ENCODE measurements around the gene ST6GALNAC5.
A peak's percentile ranks its signal among the peaks of the same experiment; 100 is the strongest.
"Not testable (repeated sequence)": the region's sequence is repeated elsewhere in the genome, so short reads cannot be mapped to it uniquely, and the experiment has no call there.

Gene ST6GALNAC5

DNA sequence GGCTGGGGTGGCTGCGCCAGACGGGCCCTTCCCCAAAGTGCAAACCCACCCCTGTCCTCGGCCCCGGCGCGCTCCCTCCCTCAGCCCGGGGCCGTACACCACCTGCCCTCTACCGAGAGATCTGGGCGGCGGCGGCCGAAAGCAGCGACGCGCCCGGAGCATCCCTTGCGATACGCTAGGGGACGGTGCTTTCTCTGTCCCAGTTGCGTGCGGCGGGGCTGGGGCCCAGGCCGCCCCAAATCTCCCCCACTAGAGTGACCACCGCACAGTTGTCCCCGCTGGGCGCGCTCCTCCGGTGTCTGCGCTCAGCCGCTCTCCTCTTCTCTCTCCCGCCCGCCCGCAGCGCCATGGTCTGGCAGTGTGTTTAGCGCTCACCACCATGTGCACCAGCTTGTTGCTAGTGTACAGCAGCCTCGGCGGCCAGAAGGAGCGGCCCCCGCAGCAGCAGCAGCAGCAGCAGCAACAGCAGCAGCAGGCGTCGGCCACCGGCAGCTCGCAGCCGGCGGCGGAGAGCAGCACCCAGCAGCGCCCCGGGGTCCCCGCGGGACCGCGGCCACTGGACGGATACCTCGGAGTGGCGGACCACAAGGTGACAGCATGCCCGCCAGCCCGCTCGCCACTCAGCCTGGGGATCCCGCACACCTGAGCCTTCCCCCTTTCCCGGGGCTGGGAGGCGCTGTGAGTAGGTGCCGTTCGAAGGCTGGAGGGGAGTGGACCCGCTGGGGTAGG, 1.0 kb downstream of the ST6GALNAC5 start:
- no peak for DNase-seq (ENCODE audit: low spot score)

DNA sequence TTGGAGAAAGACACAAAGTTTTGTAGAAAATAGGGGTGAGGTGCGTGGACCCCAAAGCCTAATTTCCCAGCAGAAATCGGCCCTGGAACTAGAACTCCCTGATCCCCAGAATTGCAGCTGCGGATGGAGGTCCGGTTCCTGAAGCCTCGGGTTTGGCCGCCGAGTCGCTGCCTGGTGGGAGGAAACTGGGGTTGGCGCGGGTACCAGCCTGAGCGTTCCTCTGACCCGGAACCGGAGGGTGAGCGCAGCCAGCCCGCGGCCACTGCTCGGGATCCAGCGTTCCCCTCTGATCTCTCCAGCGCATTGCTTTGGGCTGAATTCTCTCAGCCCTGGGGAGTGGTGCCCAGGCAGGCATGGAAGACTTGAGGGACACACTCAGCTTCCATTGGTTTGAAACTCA, 1.6 kb downstream of the ST6GALNAC5 start:
- DNase-seq (ENCODE audit: low spot score): no peak

- no peak for DNase-seq (ENCODE audit: low spot score)
Observed at GRCh38 chr1:76870037-76870436, 2.8 kb downstream of the ST6GALNAC5 start.

DNA sequence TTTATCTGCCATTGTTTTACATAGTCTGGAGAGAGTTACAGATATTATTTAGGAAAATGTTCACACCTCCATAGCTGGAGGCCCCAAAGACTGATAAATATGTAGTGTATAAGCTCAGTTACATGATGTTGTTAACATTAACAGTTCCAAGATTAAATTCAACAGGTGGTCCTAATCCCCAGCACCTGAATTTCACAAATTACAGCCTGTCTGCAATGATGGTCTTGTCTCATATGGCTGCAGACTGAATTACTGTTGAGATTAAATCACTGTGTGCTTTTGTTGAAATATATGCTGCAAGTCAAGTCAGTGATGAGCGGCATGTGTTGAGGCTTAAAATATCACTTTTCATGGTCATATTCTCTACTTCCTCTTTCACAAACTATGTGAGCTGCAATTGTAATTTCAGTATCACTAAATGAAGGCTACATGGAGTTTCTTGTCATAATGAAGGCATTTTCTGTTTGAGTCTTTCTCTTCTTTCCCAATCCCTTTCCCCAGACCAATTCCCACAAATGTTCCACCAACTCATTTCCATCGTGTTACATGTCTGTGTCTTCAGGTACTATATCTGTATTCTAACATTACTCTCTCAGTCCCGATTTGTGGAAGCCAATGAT, 4.2 kb downstream of the ST6GALNAC5 start:
- DNase-seq (ENCODE audit: low spot score): no peak

GRCh38 chr1:76872944-76873343, 5.7 kb downstream of the ST6GALNAC5 start:
- DNase-seq (ENCODE audit: low spot score): no peak

DNA sequence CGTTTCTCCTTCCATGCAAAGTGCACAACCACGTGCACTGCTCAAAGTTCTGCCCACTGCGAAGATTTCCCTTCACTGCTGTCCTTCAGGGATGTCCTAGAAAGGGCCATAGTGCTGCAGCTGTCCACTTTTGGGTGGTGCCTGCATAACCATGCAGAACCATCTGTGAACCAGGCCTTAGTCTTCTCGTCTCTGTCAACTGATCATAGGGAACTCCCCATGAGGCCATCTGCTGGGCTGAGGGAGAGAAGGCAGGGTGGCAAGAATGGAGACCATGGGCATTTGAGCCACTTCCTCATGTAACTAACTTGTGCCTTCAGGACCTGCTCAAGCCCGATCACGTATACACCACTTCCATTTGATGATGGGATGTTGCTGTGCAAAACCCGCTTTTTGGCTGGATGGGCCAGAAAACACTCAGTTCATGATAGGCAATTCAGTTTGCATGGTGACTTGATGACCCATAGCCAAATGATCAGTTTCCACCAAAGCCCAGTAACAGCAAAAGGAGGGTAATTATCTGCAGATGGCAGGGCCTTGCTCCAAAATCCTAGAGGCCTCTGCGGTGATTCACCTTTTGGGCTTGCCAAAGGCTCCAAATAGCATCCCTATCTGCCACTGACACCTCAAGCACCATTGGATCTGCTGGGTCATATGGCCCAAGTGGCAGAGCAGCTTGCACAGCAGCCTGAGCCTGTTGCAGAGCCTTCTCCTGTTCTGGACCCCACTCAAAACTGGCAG, 9.5 kb downstream of the ST6GALNAC5 start:
- DNase-seq (ENCODE audit: low spot score): no peak

GRCh38 chr1:76879014-76879413, 11.7 kb downstream of the ST6GALNAC5 start:
- DNase-seq (ENCODE audit: low spot score): not testable (repeated sequence)

DNA sequence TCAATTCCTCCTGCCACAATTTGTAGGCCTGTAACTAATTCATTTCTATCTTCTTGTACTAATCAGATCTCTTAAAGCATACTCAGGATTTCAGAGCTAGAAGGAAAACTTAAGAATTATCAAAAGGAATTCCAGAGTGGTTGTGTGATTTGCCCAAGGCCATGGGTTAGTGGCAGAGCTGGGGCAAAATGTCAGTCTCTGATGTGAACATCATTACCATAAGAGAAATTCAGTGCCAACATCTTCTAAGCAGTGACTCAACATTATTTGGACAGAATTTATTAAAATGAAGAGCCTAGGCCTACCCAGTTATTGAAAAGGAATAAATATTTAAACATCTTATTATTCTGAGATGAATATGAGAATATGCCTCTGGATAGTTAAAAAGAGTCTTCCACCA, 14.5 kb downstream of the ST6GALNAC5 start:
- no peak for DNase-seq (ENCODE audit: low spot score)

DNA sequence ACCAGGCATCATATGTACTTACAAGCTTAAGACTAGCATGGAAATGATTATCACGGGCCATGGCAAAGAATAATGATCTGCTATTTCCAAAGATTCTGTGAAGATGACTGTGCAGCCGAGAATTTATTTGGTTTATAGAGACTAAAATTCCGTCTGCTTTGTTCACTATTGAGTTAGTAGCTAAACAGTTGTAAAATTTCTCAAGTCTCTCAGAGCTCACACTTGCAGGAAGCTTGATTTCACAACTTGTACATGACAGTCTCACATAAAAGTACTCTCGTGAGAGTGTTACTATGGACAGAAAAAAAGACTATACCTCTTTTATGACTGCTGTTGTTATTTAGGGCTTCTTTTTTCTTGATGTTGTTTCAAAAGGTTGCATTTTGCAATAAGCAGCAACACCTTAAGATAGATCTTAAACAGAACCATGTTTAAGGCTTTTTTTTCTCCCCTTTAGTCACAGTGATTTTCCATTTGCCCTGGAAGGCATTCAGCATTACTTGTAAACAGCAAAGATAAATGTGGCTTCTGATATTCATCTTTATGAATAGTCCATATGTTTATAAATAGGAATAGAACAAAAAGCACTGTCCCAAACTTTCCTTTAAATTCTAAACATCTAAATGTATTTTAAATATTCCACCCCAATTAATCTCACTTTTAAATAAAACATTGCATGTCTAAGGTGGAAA, 24.8 kb downstream of the ST6GALNAC5 start:
- no peak for DNase-seq (ENCODE audit: low spot score)

- no peak for DNase-seq (ENCODE audit: low spot score)
Observed at GRCh38 chr1:76892675-76893074, 25.4 kb downstream of the ST6GALNAC5 start.

- DNase-seq (ENCODE audit: low spot score): peak; percentile 19
Observed at GRCh38 chr1:76901158-76901767, 34.0 kb downstream of the ST6GALNAC5 start.

GRCh38 chr1:76905876-76906595, 38.8 kb downstream of the ST6GALNAC5 start:
- no peak for DNase-seq (ENCODE audit: low spot score)

DNA sequence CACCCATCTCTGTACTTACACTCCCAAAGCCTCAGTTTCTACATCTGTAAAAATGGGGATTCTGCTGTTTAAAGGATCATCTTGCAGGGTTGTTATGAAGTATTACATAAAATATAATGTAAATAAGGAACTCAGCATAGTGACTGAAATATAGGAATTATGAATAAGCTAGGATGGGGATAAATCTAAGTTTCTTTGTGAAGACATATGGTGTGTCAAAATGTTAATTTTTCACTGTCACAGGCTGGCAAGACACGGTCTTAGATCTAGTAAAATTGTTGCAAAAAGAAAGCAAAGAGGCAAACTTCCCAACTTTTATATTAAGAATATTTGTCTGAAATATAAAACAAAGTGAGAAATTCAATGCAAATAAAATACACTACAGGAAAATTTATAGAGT, 42.0 kb downstream of the ST6GALNAC5 start:
- no peak for DNase-seq (ENCODE audit: low spot score)

GRCh38 chr1:76919085-76919484, 51.8 kb downstream of the ST6GALNAC5 start:
- DNase-seq (ENCODE audit: low spot score): no peak

DNA sequence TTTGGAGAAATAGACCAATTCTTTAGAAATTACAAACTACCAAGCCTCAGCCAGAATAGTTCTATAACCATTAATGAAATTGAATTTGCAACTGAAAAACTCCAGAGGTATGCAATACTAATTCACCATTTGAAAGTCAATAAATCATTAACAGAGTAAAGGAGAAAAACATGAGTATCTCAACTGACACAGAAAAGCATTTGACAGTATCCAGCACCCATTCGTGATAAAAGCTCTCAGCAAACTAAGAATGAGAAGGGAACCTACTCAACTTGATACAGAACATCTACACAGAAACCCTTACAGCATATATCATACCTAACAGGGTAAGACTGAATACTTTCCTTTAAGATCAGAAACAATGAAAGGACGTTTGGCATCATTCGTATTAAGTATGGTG, 54.3 kb downstream of the ST6GALNAC5 start:
- DNase-seq (ENCODE audit: low spot score): no peak

- no peak for DNase-seq (ENCODE audit: low spot score)
Observed at GRCh38 chr1:76925825-76926224, 58.5 kb downstream of the ST6GALNAC5 start.

DNA sequence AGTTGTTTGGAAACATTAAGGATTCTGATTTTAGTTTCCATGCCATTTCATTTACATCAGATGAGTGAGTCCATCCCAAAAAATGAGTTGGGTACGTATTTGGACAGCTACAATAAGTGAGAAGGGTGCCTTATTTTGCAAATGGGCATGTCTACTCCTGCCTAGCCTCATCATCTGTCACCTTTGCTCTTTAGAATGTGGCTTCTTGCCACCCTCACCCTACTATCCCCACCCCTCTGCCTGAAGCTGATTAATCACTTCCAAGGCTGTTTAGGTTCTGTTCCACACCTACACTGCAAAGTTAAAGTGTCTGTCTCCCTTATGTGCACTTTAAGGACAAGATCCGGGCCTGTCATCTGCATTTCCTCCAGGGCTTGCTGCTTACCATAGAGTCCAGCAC, 61.2 kb downstream of the ST6GALNAC5 start:
- no peak for DNase-seq (ENCODE audit: low spot score)

DNA sequence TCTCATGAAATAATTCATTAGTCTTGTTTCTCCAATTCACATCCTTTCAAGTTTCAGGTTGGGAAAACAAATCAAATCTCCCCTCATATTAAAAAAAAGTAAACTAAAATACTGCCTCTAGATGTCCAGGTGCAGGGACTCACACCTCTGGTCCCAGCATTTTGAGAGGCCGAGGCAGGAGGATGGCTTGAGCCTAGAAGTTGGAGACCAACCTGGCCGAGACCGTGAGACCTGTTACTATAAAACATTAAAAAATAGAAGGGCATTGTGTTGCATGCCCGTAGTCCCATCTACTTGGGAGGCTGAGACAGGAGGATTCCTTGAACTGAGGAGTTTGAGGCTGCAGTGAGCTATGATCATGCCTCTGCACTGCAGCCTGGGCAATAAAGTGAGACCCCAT, 61.9 kb downstream of the ST6GALNAC5 start:
- DNase-seq (ENCODE audit: low spot score): no peak

GRCh38 chr1:76933847-76934815, 66.9 kb downstream of the ST6GALNAC5 start:
- no peak for DNase-seq (ENCODE audit: low spot score)

DNA sequence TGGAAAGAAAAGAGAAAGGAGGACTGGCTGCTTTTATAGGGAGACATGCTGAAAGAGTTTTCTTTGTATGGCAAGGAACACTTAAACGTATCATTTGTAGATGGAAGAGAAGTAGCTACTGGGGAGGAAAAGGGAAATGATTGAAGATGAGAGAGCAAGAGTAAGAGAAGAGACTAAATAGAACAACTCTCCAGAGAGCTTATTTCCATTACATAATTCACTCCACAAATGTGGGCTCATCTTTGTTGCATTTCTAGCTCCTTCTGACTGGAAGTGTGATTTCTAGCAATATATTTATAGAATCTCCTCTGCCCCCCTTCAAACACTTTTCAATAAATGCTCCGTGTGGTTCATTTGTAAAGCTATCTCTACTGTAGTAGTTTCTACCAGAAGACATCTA, 71.0 kb downstream of the ST6GALNAC5 start:
- DNase-seq (ENCODE audit: low spot score): no peak

All from CD4-positive, alpha-beta T cell treated with Interleukin-6 at 100 ng/mL for 8 hours (primary cell).